HL-60 (cell line): ENCODE measurements around the gene SDK1.

ENCODE experiments used
- DNase-seq, 2 experiments: peaks; one replicate each; pipeline ENCODE4 v3.0.0-alpha.2; 2010 to 2020; ENCODE audit warnings: low read depth in 1 of 2, low spot score in 1 of 2
- H3K27ac ChIP-seq: fragments of 250-450 bp; sonication (Bioruptor Pico); replicated peaks from 2 replicates; pipeline ENCODE4 v1.5.1; 2020; ENCODE audit warnings: mild to moderate bottlenecking, moderate library complexity
- H3K27me3 ChIP-seq: fragments of 250-450 bp; sonication (Bioruptor Pico); 2 replicates; pipeline ENCODE4 v1.5.1; 2021; ENCODE audit warnings: mild to moderate bottlenecking, moderate library complexity; ENCODE audit not compliant: insufficient read depth, poor library complexity, severe bottlenecking
- H3K4me3 ChIP-seq: replicated peaks from 2 replicates; pipeline ENCODE4 v1.5.1; 2011; ENCODE audit warnings: mild to moderate bottlenecking, control low read depth, low read length; ENCODE audit not compliant: insufficient read depth
- GABPA ChIP-seq: IDR thresholded peaks from 2 replicates; pipeline ENCODE4 v1.6.1; 2012; ENCODE audit warnings: low read depth
- POLR2AphosphoS5 ChIP-seq: IDR thresholded peaks from 2 replicates; pipeline ENCODE4 v1.6.1; 2012; ENCODE audit warnings: low read depth
- REST ChIP-seq: IDR thresholded peaks from 2 replicates; pipeline ENCODE4 v1.6.1; 2012; ENCODE audit warnings: low read depth; ENCODE audit not compliant: insufficient replicate concordance
- SPI1 ChIP-seq: IDR thresholded peaks from 2 replicates; pipeline ENCODE4 v1.6.1; 2012; ENCODE audit warnings: low read depth, mild to moderate bottlenecking, borderline replicate concordance
- TF ChIP-seq, protein P1 (sequence below): IDR thresholded peaks from one replicate; pipeline ENCODE4 v1.5.1; 2011; ENCODE audit warnings: low read length, control low read depth, inconsistent platforms; ENCODE audit not compliant: insufficient read depth

SDK1 gene

GRCh38 chr7:3464900-3465622 is 164.0 kb downstream of the SDK1 start:
- no peak for DNase-seq
- TF ChIP-seq SPI1 (no peak), REST (no peak), GABPA (no peak), POLR2AphosphoS5 (no peak)
- TF ChIP-seq, protein P1, sequence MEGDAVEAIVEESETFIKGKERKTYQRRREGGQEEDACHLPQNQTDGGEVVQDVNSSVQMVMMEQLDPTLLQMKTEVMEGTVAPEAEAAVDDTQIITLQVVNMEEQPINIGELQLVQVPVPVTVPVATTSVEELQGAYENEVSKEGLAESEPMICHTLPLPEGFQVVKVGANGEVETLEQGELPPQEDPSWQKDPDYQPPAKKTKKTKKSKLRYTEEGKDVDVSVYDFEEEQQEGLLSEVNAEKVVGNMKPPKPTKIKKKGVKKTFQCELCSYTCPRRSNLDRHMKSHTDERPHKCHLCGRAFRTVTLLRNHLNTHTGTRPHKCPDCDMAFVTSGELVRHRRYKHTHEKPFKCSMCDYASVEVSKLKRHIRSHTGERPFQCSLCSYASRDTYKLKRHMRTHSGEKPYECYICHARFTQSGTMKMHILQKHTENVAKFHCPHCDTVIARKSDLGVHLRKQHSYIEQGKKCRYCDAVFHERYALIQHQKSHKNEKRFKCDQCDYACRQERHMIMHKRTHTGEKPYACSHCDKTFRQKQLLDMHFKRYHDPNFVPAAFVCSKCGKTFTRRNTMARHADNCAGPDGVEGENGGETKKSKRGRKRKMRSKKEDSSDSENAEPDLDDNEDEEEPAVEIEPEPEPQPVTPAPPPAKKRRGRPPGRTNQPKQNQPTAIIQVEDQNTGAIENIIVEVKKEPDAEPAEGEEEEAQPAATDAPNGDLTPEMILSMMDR, result no peak
- no peak overlapping the region for H3K4me3 ChIP-seq
- H3K27me3 ChIP-seq, result no peaks in the 10 kb centered on the region
- H3K27ac ChIP-seq, result no peak overlapping the region

GRCh38 chr7:3466261-3466660 is 165.2 kb downstream of the SDK1 start:
- Histone ChIP-seq H3K4me3 (no peak overlapping the region), H3K27me3 (no peaks in the 10 kb centered on the region), H3K27ac (no peak overlapping the region)
- TF ChIP-seq GABPA (no peak), REST (no peak), SPI1 (no peak), POLR2AphosphoS5 (no peak)
- TF ChIP-seq, protein P1, result no peak
- no peak for DNase-seq

- Histone ChIP-seq H3K4me3 (no peak overlapping the region), H3K27me3 (no peaks in the 10 kb centered on the region), H3K27ac (no peak overlapping the region)
- DNase-seq, result no peak
- TF ChIP-seq POLR2AphosphoS5, result no peak
- TF ChIP-seq, protein P1, result no peak
- no peak for TF ChIP-seq SPI1
- TF ChIP-seq GABPA, result no peak
- no peak for TF ChIP-seq REST
Observed at GRCh38 chr7:3469641-3470040, 168.6 kb downstream of the SDK1 start.
